Right forelimb (tissue), 1 donor: ENCODE measurements around the gene KCNMA1.

Experiments used
- DNase-seq: peaks from one replicate; pipeline ENCODE4 v3.0.0-alpha.2; 2018

The KCNMA1 gene

GRCh38 chr10:77191324-77192049, 446.1 kb downstream of the KCNMA1 start:
- no peak for DNase-seq

- DNase-seq, result no peak
Measured at GRCh38 chr10:77190291-77190690, 447.3 kb downstream of the KCNMA1 start.

GRCh38 chr10:77189520-77189919, 448.1 kb downstream of the KCNMA1 start:
- DNase-seq, result no peak

- DNase-seq, result no peak
Measured at GRCh38 chr10:77189075-77189474, 448.5 kb downstream of the KCNMA1 start.

GRCh38 chr10:77188521-77188920, 449.1 kb downstream of the KCNMA1 start:
- DNase-seq, result no peak

- DNase-seq, result no peak
Measured at GRCh38 chr10:77188000-77188395, 449.6 kb downstream of the KCNMA1 start.

- DNase-seq, result no peak
Measured at GRCh38 chr10:77187376-77187999, 450.1 kb downstream of the KCNMA1 start.

- no peak for DNase-seq
Measured at GRCh38 chr10:77186936-77187335, 450.7 kb downstream of the KCNMA1 start.

GRCh38 chr10:77185696-77186095, 451.9 kb downstream of the KCNMA1 start:
- DNase-seq, result no peak

- DNase-seq, result no peak
Measured at GRCh38 chr10:77182803-77183202, 454.8 kb downstream of the KCNMA1 start.

- DNase-seq, result no peak
Measured at GRCh38 chr10:77180794-77181193, 456.8 kb downstream of the KCNMA1 start.

GRCh38 chr10:77180104-77180503, 457.5 kb downstream of the KCNMA1 start:
- no peak for DNase-seq

- peak; percentile 58 for DNase-seq
Measured at GRCh38 chr10:77179015-77179695, 458.5 kb downstream of the KCNMA1 start.

- DNase-seq, result no peak
Measured at GRCh38 chr10:77177589-77177988, 460.0 kb downstream of the KCNMA1 start.

GRCh38 chr10:77177161-77177560, 460.4 kb downstream of the KCNMA1 start:
- no peak for DNase-seq

GRCh38 chr10:77176232-77176631, 461.4 kb downstream of the KCNMA1 start:
- DNase-seq, result no peak

GRCh38 chr10:77175631-77176222, 461.9 kb downstream of the KCNMA1 start:
- no peak for DNase-seq

- peak; percentile 87 for DNase-seq
Measured at GRCh38 chr10:77173615-77174461, 463.8 kb downstream of the KCNMA1 start.

- no peak for DNase-seq
Measured at GRCh38 chr10:77172086-77172485, 465.5 kb downstream of the KCNMA1 start.

- DNase-seq, result no peak
Measured at GRCh38 chr10:77168861-77169260, 468.7 kb downstream of the KCNMA1 start.

- DNase-seq, result no peak
Measured at GRCh38 chr10:77168161-77168560, 469.4 kb downstream of the KCNMA1 start.

GRCh38 chr10:77165445-77166208, 472.0 kb downstream of the KCNMA1 start:
- peak; percentile 70 for DNase-seq
